Endometrium (tissue), 2 donors: ENCODE measurements around the gene PDIA3.
"Not testable (repeated sequence)": the region's sequence is repeated elsewhere in the genome, so short reads cannot be mapped to it uniquely, and the experiment has no call there.

Source experiments
- FAIRE-seq: peaks from 2 replicates; lab custom pipeline; 2012; peaks lifted over from hg19 to GRCh38; lab: Jason Lieb, UNC
- donor health status: control.
- donor health status: control.

Gene PDIA3

GRCh38 chr15:43746245-43746902 lies at the start of gene PDIA3:
PDIA3 (plus strand) TSS chr15:43746438; CDS start chr15:43746540, 102 bp downstream.
- not testable (repeated sequence) for FAIRE-seq

GRCh38 chr15:43702174-43702573 lies 44.1 kb upstream of the PDIA3 start:
- FAIRE-seq: no peak

- no peak for FAIRE-seq
These were observed 43.4 kb upstream of the PDIA3 start for GRCh38 chr15:43702701-43703424.

- FAIRE-seq: not testable (repeated sequence)
These were observed 35.7 kb upstream of the PDIA3 start for GRCh38 chr15:43710431-43711131.

GRCh38 chr15:43723151-43723550 lies 23.1 kb upstream of the PDIA3 start:
- FAIRE-seq: no peak

- not testable (repeated sequence) for FAIRE-seq
These were observed 19.9 kb upstream of the PDIA3 start for GRCh38 chr15:43726306-43726705.

- FAIRE-seq: not testable (repeated sequence)
These were observed 18.0 kb upstream of the PDIA3 start for GRCh38 chr15:43728053-43728725.

GRCh38 chr15:43735416-43735815 lies 10.8 kb upstream of the PDIA3 start:
- FAIRE-seq: no peak

GRCh38 chr15:43746903-43747309 lies 668 bp downstream of the PDIA3 start:
- not testable (repeated sequence) for FAIRE-seq

- FAIRE-seq: no peak
These were observed 2.1 kb downstream of the PDIA3 start for GRCh38 chr15:43748376-43748775.

- FAIRE-seq: no peak
These were observed 3.6 kb downstream of the PDIA3 start for GRCh38 chr15:43749690-43750345.

- no peak for FAIRE-seq
These were observed 5.6 kb downstream of the PDIA3 start for GRCh38 chr15:43751885-43752284.

GRCh38 chr15:43762824-43763223 lies 16.6 kb downstream of the PDIA3 start:
- FAIRE-seq: no peak

- FAIRE-seq: no peak
These were observed 17.7 kb downstream of the PDIA3 start for GRCh38 chr15:43763819-43764446.

GRCh38 chr15:43769584-43770228 lies 23.5 kb downstream of the PDIA3 start:
- FAIRE-seq: no peak

- no peak for FAIRE-seq
These were observed 25.6 kb downstream of the PDIA3 start for GRCh38 chr15:43771816-43772215.

GRCh38 chr15:43772624-43773023 lies 26.4 kb downstream of the PDIA3 start:
- no peak for FAIRE-seq

- FAIRE-seq: no peak
These were observed 27.8 kb downstream of the PDIA3 start for GRCh38 chr15:43774062-43774461.

GRCh38 chr15:43775411-43775965 lies 29.2 kb downstream of the PDIA3 start:
- no peak for FAIRE-seq

GRCh38 chr15:43776101-43776717 lies 30.0 kb downstream of the PDIA3 start:
- no peak for FAIRE-seq
